Astrocyte of the cerebellum (primary cell): ENCODE data around the gene ANKZF1.
A peak's percentile ranks its signal among the peaks of the same experiment; 100 is the strongest.

ENCODE experiments used
- DNase-seq: peaks from one replicate; pipeline ENCODE4 v3.0.0-alpha.2; 2011; ENCODE audit warnings: low read depth
- H3K4me3 ChIP-seq: 2 replicates; pipeline ENCODE4 v1.5.1; 2011; ENCODE audit warnings: mild to moderate bottlenecking, low read depth, low read length, moderate library complexity
- in situ Hi-C: cut with HindIII; loops from 2 replicates; pipeline ENCODE4 v1.10.0; 2017; ENCODE audit warnings: low sequenced_read_pairs
- TF ChIP-seq, protein P1 (sequence below): IDR thresholded peaks from 2 replicates; pipeline ENCODE4 v1.5.1; 2012; ENCODE audit warnings: low read length, low read depth, moderate library complexity, mild to moderate bottlenecking; ENCODE audit errors: missing control alignments

Gene ANKZF1, protein sequence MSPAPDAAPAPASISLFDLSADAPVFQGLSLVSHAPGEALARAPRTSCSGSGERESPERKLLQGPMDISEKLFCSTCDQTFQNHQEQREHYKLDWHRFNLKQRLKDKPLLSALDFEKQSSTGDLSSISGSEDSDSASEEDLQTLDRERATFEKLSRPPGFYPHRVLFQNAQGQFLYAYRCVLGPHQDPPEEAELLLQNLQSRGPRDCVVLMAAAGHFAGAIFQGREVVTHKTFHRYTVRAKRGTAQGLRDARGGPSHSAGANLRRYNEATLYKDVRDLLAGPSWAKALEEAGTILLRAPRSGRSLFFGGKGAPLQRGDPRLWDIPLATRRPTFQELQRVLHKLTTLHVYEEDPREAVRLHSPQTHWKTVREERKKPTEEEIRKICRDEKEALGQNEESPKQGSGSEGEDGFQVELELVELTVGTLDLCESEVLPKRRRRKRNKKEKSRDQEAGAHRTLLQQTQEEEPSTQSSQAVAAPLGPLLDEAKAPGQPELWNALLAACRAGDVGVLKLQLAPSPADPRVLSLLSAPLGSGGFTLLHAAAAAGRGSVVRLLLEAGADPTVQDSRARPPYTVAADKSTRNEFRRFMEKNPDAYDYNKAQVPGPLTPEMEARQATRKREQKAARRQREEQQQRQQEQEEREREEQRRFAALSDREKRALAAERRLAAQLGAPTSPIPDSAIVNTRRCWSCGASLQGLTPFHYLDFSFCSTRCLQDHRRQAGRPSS

GRCh38 chr2:219229305-219230058, at the start of gene ANKZF1, which contains the start of gene ATG9A:
Gene ANKZF1 (plus strand): TSS chr2:219229806. CDS start chr2:219230258, 452 bp downstream.
Gene ATG9A (minus strand): TSS chr2:219229636. CDS start chr2:219228024, 1,612 bp downstream.
- peak within 1 kb of the TSS; percentile 70 for H3K4me3 ChIP-seq
- in situ Hi-C loops = loop anchor here (5.0 kb wide), 1 partner anchor 47 kb away; no protein-coding TSS in a partner anchor
- TF ChIP-seq, protein P1, sequence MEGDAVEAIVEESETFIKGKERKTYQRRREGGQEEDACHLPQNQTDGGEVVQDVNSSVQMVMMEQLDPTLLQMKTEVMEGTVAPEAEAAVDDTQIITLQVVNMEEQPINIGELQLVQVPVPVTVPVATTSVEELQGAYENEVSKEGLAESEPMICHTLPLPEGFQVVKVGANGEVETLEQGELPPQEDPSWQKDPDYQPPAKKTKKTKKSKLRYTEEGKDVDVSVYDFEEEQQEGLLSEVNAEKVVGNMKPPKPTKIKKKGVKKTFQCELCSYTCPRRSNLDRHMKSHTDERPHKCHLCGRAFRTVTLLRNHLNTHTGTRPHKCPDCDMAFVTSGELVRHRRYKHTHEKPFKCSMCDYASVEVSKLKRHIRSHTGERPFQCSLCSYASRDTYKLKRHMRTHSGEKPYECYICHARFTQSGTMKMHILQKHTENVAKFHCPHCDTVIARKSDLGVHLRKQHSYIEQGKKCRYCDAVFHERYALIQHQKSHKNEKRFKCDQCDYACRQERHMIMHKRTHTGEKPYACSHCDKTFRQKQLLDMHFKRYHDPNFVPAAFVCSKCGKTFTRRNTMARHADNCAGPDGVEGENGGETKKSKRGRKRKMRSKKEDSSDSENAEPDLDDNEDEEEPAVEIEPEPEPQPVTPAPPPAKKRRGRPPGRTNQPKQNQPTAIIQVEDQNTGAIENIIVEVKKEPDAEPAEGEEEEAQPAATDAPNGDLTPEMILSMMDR = no peak
- peak; percentile 96 for DNase-seq

GRCh38 chr2:219180961-219181360, 48.6 kb upstream of the ANKZF1 start:
- no peak overlapping the region for H3K4me3 ChIP-seq
- DNase-seq = no peak
- TF ChIP-seq, protein P1 = no peak
- in situ Hi-C loops = loop anchor here (5.0 kb wide), 1 partner anchor 46 kb away; the partner anchor contains the start of genes ANKZF1 and ATG9A

DNA sequence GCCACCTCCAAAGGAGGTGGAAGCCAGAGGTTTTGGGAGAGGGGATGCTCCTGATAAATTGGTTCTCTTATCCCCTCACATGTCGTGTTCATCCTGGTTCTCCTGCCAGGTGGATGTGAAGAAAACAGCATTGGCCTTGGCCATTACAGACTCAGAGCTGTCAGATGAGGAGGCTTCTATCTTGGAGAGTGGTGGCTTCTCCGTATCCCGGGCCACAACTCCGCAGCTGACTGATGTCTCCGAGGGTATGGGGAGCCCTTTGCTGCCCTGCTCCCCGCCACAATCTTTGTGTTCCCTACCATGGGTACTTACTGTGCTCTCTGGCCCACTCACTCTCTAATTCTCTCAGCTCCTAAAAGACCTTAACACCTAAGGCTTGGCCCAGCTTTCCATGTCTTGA, 48.1 kb upstream of the ANKZF1 start:
- in situ Hi-C loops = loop anchor here (5.0 kb wide), 1 partner anchor 46 kb away; the partner anchor contains the start of genes ANKZF1 and ATG9A
- H3K4me3 ChIP-seq = no peak overlapping the region
- no peak for DNase-seq
- TF ChIP-seq, protein P1 = no peak

DNA sequence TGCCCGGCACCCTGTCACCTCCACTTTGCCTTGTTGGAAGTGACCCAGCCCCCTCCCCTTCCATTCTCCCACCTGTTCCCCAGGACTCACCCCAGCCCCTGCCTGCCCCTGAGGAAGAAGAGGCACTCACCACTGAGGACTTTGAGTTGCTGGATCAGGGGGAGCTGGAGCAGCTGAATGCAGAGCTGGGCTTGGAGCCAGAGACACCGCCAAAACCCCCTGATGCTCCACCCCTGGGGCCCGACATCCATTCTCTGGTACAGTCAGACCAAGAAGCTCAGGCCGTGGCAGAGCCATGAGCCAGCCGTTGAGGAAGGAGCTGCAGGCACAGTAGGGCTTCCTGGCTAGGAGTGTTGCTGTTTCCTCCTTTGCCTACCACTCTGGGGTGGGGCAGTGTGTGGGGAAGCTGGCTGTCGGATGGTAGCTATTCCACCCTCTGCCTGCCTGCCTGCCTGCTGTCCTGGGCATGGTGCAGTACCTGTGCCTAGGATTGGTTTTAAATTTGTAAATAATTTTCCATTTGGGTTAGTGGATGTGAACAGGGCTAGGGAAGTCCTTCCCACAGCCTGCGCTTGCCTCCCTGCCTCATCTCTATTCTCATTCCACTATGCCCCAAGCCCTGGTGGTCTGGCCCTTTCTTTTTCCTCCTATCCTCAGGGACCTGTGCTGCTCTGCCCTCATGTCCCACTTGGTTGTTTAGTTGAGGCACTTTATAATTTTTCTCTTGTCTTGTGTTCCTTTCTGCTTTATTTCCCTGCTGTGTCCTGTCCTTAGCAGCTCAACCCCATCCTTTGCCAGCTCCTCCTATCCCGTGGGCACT, 47.1 kb upstream of the ANKZF1 start:
- no peak overlapping the region for H3K4me3 ChIP-seq
- TF ChIP-seq, protein P1 = no peak
- DNase-seq = no peak
- in situ Hi-C loops = loop anchor here (5.0 kb wide), 1 partner anchor 45 kb away; the partner anchor contains the start of genes ANKZF1 and ATG9A

DNA sequence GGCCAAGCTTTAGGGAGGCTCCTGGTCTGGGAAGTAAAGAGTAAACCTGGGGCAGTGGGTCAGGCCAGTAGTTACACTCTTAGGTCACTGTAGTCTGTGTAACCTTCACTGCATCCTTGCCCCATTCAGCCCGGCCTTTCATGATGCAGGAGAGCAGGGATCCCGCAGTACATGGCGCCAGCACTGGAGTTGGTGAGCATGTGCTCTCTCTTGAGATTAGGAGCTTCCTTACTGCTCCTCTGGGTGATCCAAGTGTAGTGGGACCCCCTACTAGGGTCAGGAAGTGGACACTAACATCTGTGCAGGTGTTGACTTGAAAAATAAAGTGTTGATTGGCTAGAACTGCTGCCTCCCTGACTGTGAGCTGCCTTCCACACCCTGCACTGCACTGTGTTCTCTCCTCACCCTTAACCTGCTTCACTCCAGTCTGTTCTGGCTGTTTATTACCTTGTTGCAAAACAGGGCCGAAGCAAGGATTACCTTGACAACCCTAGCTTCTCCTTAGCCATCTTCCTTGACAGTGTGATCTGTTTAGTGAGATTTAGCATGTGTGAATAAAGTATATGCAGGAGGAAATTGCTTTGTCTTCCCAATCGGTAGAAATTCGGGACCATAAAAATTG, 46.3 kb upstream of the ANKZF1 start:
- H3K4me3 ChIP-seq = no peak overlapping the region
- no peak for DNase-seq
- in situ Hi-C loops = loop anchor here (5.0 kb wide), 1 partner anchor 44 kb away; the partner anchor contains the start of genes ANKZF1 and ATG9A
- TF ChIP-seq, protein P1 = no peak
